K562 (cell line): ENCODE results near the gene ITIH6. TPM values are rescaled to one million over a fixed set of nuclear protein-coding genes. Genes with fewer than 3 reads are reported as not detected.

ENCODE experiments used
- ATAC-seq: fragments of 200-7000 bp; cut with Tn5 transposase; 3 replicates; pipeline ENCODE4 v1.9.1; 2020; ENCODE audit warnings: moderate library complexity
- BruUV-seq: library from RNA; stranded (reverse); fragments of 400-500 nt; replicated peaks from 2 replicates; lab custom pipeline; 2021; lab: Mats Ljungman, UMichigan
- CTCF ChIA-PET: fragments of 300-600 bp; formaldehyde crosslinking; extraction: SDS; loops from one replicate; lab custom pipeline; 2021; ENCODE audit warnings: low intra/inter-chr PET ratio; lab: Yijun Ruan, JAX
- POLR2A ChIA-PET: fragments of 300-600, 350-650 bp; sonication (Branson Sonifier 250); formaldehyde crosslinking; extraction: SDS; loops from one replicate; lab custom pipeline; 2021; ENCODE audit warnings: antibody characterized with exemption, inconsistent platforms; lab: Yijun Ruan, JAX
- DNase-seq, 4 experiments: peaks; one replicate each; pipeline versions ENCODE4 v3.0.0 to v3.0.0-alpha.2; 2011 to 2018; ENCODE audit warnings: low spot score in 3 of 4, mixed read lengths in 3 of 4; ENCODE audit errors: extremely low read depth in 1 of 4
- FAIRE-seq: peaks from 2 replicates; lab custom pipeline; 2011; peaks lifted over from hg19 to GRCh38; lab: Jason Lieb, UNC
- H2AFZ ChIP-seq: 2 replicates; pipeline ENCODE4 v1.6.0; 2011; ENCODE audit warnings: low read depth, low read length, control low read depth, inconsistent platforms
- H3K27ac ChIP-seq: fragments of 200-600 bp; 3 replicates; pipeline ENCODE4 v1.8.0; 2011; ENCODE audit warnings: low read depth, mild to moderate bottlenecking, control low read depth, inconsistent platforms, low read length, moderate library complexity, mixed read lengths; ENCODE audit errors: extremely low read depth
- H3K27me3 ChIP-seq, 2 experiments: fragments of 300-600 bp in 1 of 2; 2 replicates in 1 of 2; 3 replicates in 1 of 2; pipeline versions ENCODE4 v1.6.0 to v1.8.0; 2011; ENCODE audit warnings: inconsistent platforms in 2 of 2, low read length in 2 of 2, mild to moderate bottlenecking in 1 of 2, mixed read lengths in 1 of 2, moderate library complexity in 1 of 2; ENCODE audit not compliant: control insufficient read depth in 2 of 2, insufficient read depth in 2 of 2
- H3K36me3 ChIP-seq: fragments of 300-600 bp; 3 replicates; pipeline ENCODE4 v1.8.0; 2011; ENCODE audit warnings: mild to moderate bottlenecking, low read length, inconsistent platforms; ENCODE audit not compliant: control insufficient read depth, insufficient read depth
- H3K4me1 ChIP-seq, 2 experiments: fragments of 200-600 bp in 1 of 2; replicated peaks in 1 of 2; 2 replicates in 1 of 2; 3 replicates in 1 of 2; pipeline versions ENCODE4 v1.5.1 to v1.8.0; 2011; ENCODE audit warnings: inconsistent platforms in 2 of 2, low read length in 2 of 2, mild to moderate bottlenecking in 1 of 2, mixed read lengths in 1 of 2, moderate library complexity in 1 of 2; ENCODE audit not compliant: control insufficient read depth in 2 of 2, insufficient read depth in 2 of 2
- H3K4me2 ChIP-seq: 2 replicates; pipeline ENCODE4 v1.6.1; 2011; ENCODE audit warnings: low read length, control low read depth, inconsistent platforms, mixed read lengths; ENCODE audit not compliant: insufficient read depth
- H3K4me3 ChIP-seq: fragments of 200-600 bp; sonication (generic), shearing (Covaris generic); 2 replicates; pipeline ENCODE4 v1.5.1; 2016; ENCODE audit warnings: control low read depth, inconsistent platforms
- H3K79me2 ChIP-seq: fragments of 200-600 bp; 3 replicates; pipeline ENCODE4 v1.8.0; 2011; ENCODE audit warnings: low read length, inconsistent platforms; ENCODE audit not compliant: control insufficient read depth, insufficient read depth
- H3K9ac ChIP-seq, 2 experiments: 2 replicates each; pipeline versions ENCODE4 v1.6.0 to v1.6.1; 2011; ENCODE audit warnings: low read depth in 2 of 2, low read length in 2 of 2, control low read depth in 1 of 2, inconsistent platforms in 1 of 2, mild to moderate bottlenecking in 1 of 2, mixed read lengths in 1 of 2; ENCODE audit not compliant: insufficient read depth in 1 of 2
- H3K9me1 ChIP-seq: one replicate; pipeline ENCODE4 v1.6.0; 2011; ENCODE audit warnings: inconsistent platforms, mild to moderate bottlenecking, low read length, moderate library complexity; ENCODE audit not compliant: control insufficient read depth, insufficient read depth
- H3K9me3 ChIP-seq: replicated peaks from 2 replicates; pipeline ENCODE4 v1.5.1; 2011; ENCODE audit warnings: low read depth, low read length, inconsistent platforms; ENCODE audit not compliant: control insufficient read depth, insufficient read depth
- H4K20me1 ChIP-seq: replicated peaks from 2 replicates; pipeline ENCODE4 v1.6.1; 2011; ENCODE audit warnings: low read length, inconsistent platforms, mixed read lengths; ENCODE audit not compliant: control insufficient read depth, insufficient read depth
- BHLHE40 ChIP-seq: IDR thresholded peaks from 2 replicates; pipeline ENCODE4 v1.6.1; 2011; ENCODE audit warnings: low read length, improper control_type of control experiment
- CEBPG ChIP-seq, 3 experiments: fragments of 200-800 bp in 1 of 3; sonication (Bioruptor generic) in 1 of 3; sonication (generic) in 1 of 3; formaldehyde crosslinking in 1 of 3; IDR thresholded peaks in 2 of 3; conservative IDR thresholded peaks in 1 of 3; 2 replicates each; pipeline versions ENCODE4 v1.6.1 to v1.8.0; 2016 to 2022; ENCODE audit warnings: missing compliant biosample characterization in 2 of 3, missing genetic modification characterization in 2 of 3, mild to moderate bottlenecking in 1 of 3, missing genetic modification reagents in 1 of 3
- HNRNPLL ChIP-seq: fragments of 200-400 bp; formaldehyde crosslinking; IDR thresholded peaks from 2 replicates; pipeline ENCODE4 v1.6.1; 2017; ENCODE audit warnings: low read length, low read depth, mild to moderate bottlenecking; ENCODE audit not compliant: poor library complexity, severe bottlenecking
- IRF2 ChIP-seq: sonication (generic); formaldehyde crosslinking; IDR thresholded peaks from 2 replicates; pipeline ENCODE4 v1.8.1; 2022; ENCODE audit warnings: mild to moderate bottlenecking, missing genetic modification reagents
- MED1 ChIP-seq: sonication (generic); formaldehyde crosslinking; IDR thresholded peaks from 2 replicates; pipeline ENCODE4 v1.8.1; 2023; ENCODE audit warnings: missing genetic modification reagents, borderline replicate concordance
- NR4A1 ChIP-seq, 2 experiments: fragments of 250-450 bp in 1 of 2; fragments of 450-650 bp in 1 of 2; sonication (Bioruptor Pico) in 1 of 2; IDR thresholded peaks; 2 replicates each; pipeline versions ENCODE4 v1.4.0 to v1.6.1; 2016 to 2020; ENCODE audit warnings: mild to moderate bottlenecking in 2 of 2, missing compliant biosample characterization in 1 of 2, missing genetic modification characterization in 1 of 2, moderate library complexity in 1 of 2
- PYGO2 ChIP-seq: fragments of 450-650 bp; IDR thresholded peaks from 2 replicates; pipeline ENCODE4 v1.6.1; 2016; ENCODE audit warnings: mild to moderate bottlenecking, missing genetic modification characterization, moderate library complexity, missing compliant biosample characterization
- SP2 ChIP-seq: IDR thresholded peaks from 2 replicates; pipeline ENCODE4 v1.6.1; 2011; ENCODE audit warnings: mild to moderate bottlenecking, low read depth, low read length, moderate library complexity; ENCODE audit not compliant: poor library complexity, severe bottlenecking; ENCODE audit errors: extremely low read depth
- STAT5A ChIP-seq: IDR thresholded peaks from 2 replicates; pipeline ENCODE4 v1.6.1; 2012; ENCODE audit warnings: low read length, inconsistent platforms, borderline replicate concordance
- ZBTB17 ChIP-seq: fragments of 450-650 bp; formaldehyde crosslinking; IDR thresholded peaks from 2 replicates; pipeline ENCODE4 v1.4.0; 2020; ENCODE audit warnings: mild to moderate bottlenecking
- ZNF143 ChIP-seq: sonication (generic); formaldehyde crosslinking; IDR thresholded peaks from 2 replicates; pipeline ENCODE4 v1.9.0; 2022; ENCODE audit warnings: mild to moderate bottlenecking, missing genetic modification reagents
- ZNF253 ChIP-seq: fragments of 250-450 bp; sonication (Bioruptor Pico); conservative IDR thresholded peaks from 2 replicates; pipeline ENCODE4 v1.6.1; 2021; ENCODE audit warnings: mild to moderate bottlenecking
- ZNF316 ChIP-seq: fragments of 450-650 bp; IDR thresholded peaks from 2 replicates; pipeline ENCODE4 v1.6.1; 2016
- ZNF354B ChIP-seq: fragments of 250-450 bp; sonication (Bioruptor Pico); IDR thresholded peaks from 2 replicates; pipeline ENCODE4 v1.4.0; 2020
- ZNF511 ChIP-seq: sonication (generic); formaldehyde crosslinking; IDR thresholded peaks from 2 replicates; pipeline ENCODE4 v1.8.0; 2022; ENCODE audit warnings: mild to moderate bottlenecking, missing genetic modification reagents
- ZNF583 ChIP-seq: fragments of 250-450 bp; sonication (Bioruptor Pico); IDR thresholded peaks from 2 replicates; pipeline ENCODE4 v1.4.0; 2020
- ZNF780A ChIP-seq: fragments of 250-450 bp; sonication (Bioruptor Pico); IDR thresholded peaks from 2 replicates; pipeline ENCODE4 v1.5.0; 2021; ENCODE audit warnings: mild to moderate bottlenecking
- WGBS: fragments of 100-300 bp; shearing (Covaris generic); methylation state at CpG from one replicate; pipeline ENCODE4 v1.1.6; 2016; ENCODE audit warnings: low coverage, mixed read lengths; ENCODE audit not compliant: insufficient coverage; ENCODE audit errors: missing lambda C conversion rate; 5-methylcytosine and 5-hydroxymethylcytosine counted together
- in situ Hi-C: fragments of 300-500 bp; cut with MboI; formaldehyde crosslinking; loops from 4 replicates; pipeline ENCODE4 v1.15.0; 2018; ENCODE audit warnings: inconsistent platforms, mixed read lengths
- intact Hi-C: fragments of 100-400 bp; cut with micrococcal nuclease; formaldehyde crosslinking; loops from 2 replicates; pipeline ENCODE4 v1.14.2; 2022
- polyA plus RNA-seq, 8 experiments: library from polyadenylated mRNA; depleted of rRNA in 4 of 8; stranded (reverse) in 5 of 8; unstranded in 3 of 8; fragments of >200 nt; fragmentation: Nextera tagmentation in 2 of 8; fragmentation: Illumina TruSeq in 1 of 8; extraction: Ambion mirVana in 2 of 8; extraction: Trizol in 1 of 8; gene quantifications; 2 replicates each; pipeline versions ENCODE4 v1.2.1 to v1.2.3, GENCODE V29; 2011 to 2014; ENCODE audit warnings: inconsistent platforms in 1 of 8, missing spikeins in 1 of 8
- total RNA-seq, 7 experiments: library from RNA; depleted of rRNA in 6 of 7; stranded (reverse); fragments of >200 nt in 6 of 7; fragmentation: Illumina TruSeq in 2 of 7; extraction: Trizol in 2 of 7; gene quantifications; 2 replicates each; pipeline versions ENCODE4 v1.2.1 to v1.2.3, GENCODE V29; 2011 to 2021; ENCODE audit warnings: low replicate concordance in 1 of 7
- TF ChIP-seq, protein P1 (sequence below), 2 experiments: fragments of 450-650 bp; IDR thresholded peaks; 2 replicates each; pipeline ENCODE4 v1.6.1; 2018; ENCODE audit warnings: mild to moderate bottlenecking in 2 of 2, low read depth in 1 of 2; ENCODE audit not compliant: partially characterized antibody in 2 of 2
- TF ChIP-seq, protein P2 (sequence below): sonication (generic); formaldehyde crosslinking; IDR thresholded peaks from 2 replicates; pipeline ENCODE4 v1.8.0; 2022; ENCODE audit warnings: mild to moderate bottlenecking, low read depth, missing genetic modification reagents

ITIH6 gene
- total and polyA plus RNA-seq, 9 of the 15 experiments (the other 6 are each of a cell fraction or from before 2014, with no cell fraction given), result 0.03 TPM; not detected in 8

DNA sequence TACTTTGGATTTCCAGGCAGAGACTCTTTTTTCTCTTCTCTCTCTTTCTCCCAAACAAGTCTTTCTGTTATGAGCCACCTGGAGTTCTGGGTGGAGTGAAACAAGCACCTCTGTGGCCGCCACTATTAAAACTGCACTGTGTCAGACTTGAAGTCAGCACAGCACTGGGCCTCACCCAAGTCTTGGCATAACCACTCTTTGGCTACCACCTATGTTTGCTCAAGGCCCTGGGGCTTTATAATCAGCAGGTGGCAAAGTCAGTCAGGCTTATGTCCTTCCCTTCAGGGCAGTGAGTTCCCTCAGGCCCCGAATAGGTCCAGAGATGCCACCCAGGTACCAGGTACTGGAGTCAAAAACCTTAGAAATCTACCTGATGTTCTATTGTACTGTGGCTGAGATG is 52.4 kb downstream of the ITIH6 start:
- WGBS, result 0% methylated on average over 1 of the region's 2 CpGs
- Histone ChIP-seq H3K27me3 (peaks cover 0 to 10% of the 10 kb centered on the region in 2 experiments; a peak in 2 of 5 replicates), H3K4me3 (no peak overlapping the region), H4K20me1 (no peaks in the 10 kb centered on the region), H2AFZ (no peak overlapping the region), H3K9ac (no peak overlapping the region), H3K27ac (no peak overlapping the region), H3K4me1 (no peaks in the 10 kb centered on the region), H3K4me2 (no peak overlapping the region), H3K36me3 (no peaks in the 10 kb centered on the region), H3K79me2 (no peaks in the 10 kb centered on the region), H3K9me3 (no peaks in the 10 kb centered on the region), H3K9me1 (no peaks in the 10 kb centered on the region)
- POLR2A ChIA-PET, result no interaction called here
- no peak for FAIRE-seq
- TF ChIP-seq HNRNPLL (no peak), ZNF316 (no peak), ZNF354B (no peak), NR4A1 (CRISPR knock-in tag; IDR thresholded peaks at IDR 0.05) (no peak), NR4A1 (tag; IDR thresholded peaks at IDR 0.05) (no peak), ZNF253 (CRISPR knock-in tag) (no peak), ZBTB17 (CRISPR knock-in tag) (no peak), ZNF583 (no peak), SP2 (no peak), STAT5A (no peak), BHLHE40 (no peak), MED1 (no peak), IRF2 (CRISPR knock-in tag) (no peak), CEBPG (CRISPR knock-in tag; IDR thresholded peaks at IDR 0.05) (no peak), CEBPG (tag; conservative IDR thresholded peaks at IDR 0.05 in 1 of 2, IDR thresholded peaks at IDR 0.05 in 1 of 2) (no peak), ZNF511 (CRISPR knock-in tag) (no peak), ZNF143 (CRISPR knock-in tag) (no peak), ZNF780A (CRISPR knock-in tag) (no peak), PYGO2 (tag) (no peak)
- TF ChIP-seq, protein P1, sequence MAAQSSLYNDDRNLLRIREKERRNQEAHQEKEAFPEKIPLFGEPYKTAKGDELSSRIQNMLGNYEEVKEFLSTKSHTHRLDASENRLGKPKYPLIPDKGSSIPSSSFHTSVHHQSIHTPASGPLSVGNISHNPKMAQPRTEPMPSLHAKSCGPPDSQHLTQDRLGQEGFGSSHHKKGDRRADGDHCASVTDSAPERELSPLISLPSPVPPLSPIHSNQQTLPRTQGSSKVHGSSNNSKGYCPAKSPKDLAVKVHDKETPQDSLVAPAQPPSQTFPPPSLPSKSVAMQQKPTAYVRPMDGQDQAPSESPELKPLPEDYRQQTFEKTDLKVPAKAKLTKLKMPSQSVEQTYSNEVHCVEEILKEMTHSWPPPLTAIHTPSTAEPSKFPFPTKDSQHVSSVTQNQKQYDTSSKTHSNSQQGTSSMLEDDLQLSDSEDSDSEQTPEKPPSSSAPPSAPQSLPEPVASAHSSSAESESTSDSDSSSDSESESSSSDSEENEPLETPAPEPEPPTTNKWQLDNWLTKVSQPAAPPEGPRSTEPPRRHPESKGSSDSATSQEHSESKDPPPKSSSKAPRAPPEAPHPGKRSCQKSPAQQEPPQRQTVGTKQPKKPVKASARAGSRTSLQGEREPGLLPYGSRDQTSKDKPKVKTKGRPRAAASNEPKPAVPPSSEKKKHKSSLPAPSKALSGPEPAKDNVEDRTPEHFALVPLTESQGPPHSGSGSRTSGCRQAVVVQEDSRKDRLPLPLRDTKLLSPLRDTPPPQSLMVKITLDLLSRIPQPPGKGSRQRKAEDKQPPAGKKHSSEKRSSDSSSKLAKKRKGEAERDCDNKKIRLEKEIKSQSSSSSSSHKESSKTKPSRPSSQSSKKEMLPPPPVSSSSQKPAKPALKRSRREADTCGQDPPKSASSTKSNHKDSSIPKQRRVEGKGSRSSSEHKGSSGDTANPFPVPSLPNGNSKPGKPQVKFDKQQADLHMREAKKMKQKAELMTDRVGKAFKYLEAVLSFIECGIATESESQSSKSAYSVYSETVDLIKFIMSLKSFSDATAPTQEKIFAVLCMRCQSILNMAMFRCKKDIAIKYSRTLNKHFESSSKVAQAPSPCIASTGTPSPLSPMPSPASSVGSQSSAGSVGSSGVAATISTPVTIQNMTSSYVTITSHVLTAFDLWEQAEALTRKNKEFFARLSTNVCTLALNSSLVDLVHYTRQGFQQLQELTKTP (IDR thresholded peaks at IDR 0.05; ENCODE audit: low read depth in 1 of 2, partially characterized antibody in 2 of 2), result no peak
- TF ChIP-seq, protein P2, sequence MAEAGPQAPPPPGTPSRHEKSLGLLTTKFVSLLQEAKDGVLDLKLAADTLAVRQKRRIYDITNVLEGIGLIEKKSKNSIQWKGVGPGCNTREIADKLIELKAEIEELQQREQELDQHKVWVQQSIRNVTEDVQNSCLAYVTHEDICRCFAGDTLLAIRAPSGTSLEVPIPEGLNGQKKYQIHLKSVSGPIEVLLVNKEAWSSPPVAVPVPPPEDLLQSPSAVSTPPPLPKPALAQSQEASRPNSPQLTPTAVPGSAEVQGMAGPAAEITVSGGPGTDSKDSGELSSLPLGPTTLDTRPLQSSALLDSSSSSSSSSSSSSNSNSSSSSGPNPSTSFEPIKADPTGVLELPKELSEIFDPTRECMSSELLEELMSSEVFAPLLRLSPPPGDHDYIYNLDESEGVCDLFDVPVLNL (CRISPR knock-in tag), result no peak
- intact Hi-C loops (no loop called here), in situ Hi-C loops (no loop called here)
- no peak for ATAC-seq
- DNase-seq, result no peak
- no TSS peak for BruUV-seq
- CTCF ChIA-PET, result no interaction called here
